IMR-90 (cell line): ENCODE data around the gene CDS2. TPM values are rescaled to one million over a fixed set of nuclear protein-coding genes. Genes with fewer than 3 reads are reported as not detected.

ENCODE experiments used
- ATAC-seq: fragments of 200-7000 bp; cut with Tn5 transposase; 2 replicates; pipeline ENCODE4 v1.9.1; 2020; ENCODE audit warnings: low read depth, mild to moderate bottlenecking, moderate library complexity
- BruUV-seq: library from RNA; stranded (reverse); fragments of 400-500 nt; replicated peaks from 2 replicates; lab custom pipeline; 2021; lab: Mats Ljungman, UMichigan
- CTCF ChIA-PET: fragments of 300-600 bp; formaldehyde crosslinking; extraction: SDS; loops from one replicate; lab custom pipeline; 2021; ENCODE audit warnings: antibody characterized with exemption; lab: Yijun Ruan, JAX
- POLR2A ChIA-PET: fragments of 300-600 bp; sonication (Branson Sonifier 250); formaldehyde crosslinking; loops from one replicate; lab custom pipeline; 2022; ENCODE audit warnings: antibody characterized with exemption; ENCODE audit not compliant: unreplicated experiment; lab: Charles Lee
- DNase-seq: peaks from one replicate; pipeline ENCODE4 v3.0.0; 2013
- H2AFZ ChIP-seq: replicated peaks from 2 replicates; pipeline ENCODE3; 2013; ENCODE audit warnings: low read length, mild to moderate bottlenecking; ENCODE audit not compliant: poor library complexity
- H2AK5ac ChIP-seq: 2 replicates; pipeline ENCODE4 v1.6.1; 2013; ENCODE audit warnings: low read depth, low read length, inconsistent platforms
- H2AK9ac ChIP-seq: replicated peaks from 2 replicates; pipeline ENCODE3; 2013; ENCODE audit warnings: mild to moderate bottlenecking, low read depth, low read length, moderate library complexity; ENCODE audit not compliant: poor library complexity
- H2BK120ac ChIP-seq: 2 replicates; pipeline ENCODE4 v1.6.1; 2013; ENCODE audit warnings: low read depth, low read length, inconsistent platforms
- H2BK15ac ChIP-seq: 3 replicates; pipeline ENCODE4 v1.6.1; 2013; ENCODE audit warnings: low read depth, low read length, inconsistent platforms
- H2BK20ac ChIP-seq: 2 replicates; pipeline ENCODE4 v1.6.1; 2013; ENCODE audit warnings: low read depth, mild to moderate bottlenecking, inconsistent platforms, low read length, moderate library complexity
- H2BK5ac ChIP-seq: 2 replicates; pipeline ENCODE4 v1.6.1; 2013; ENCODE audit warnings: mild to moderate bottlenecking, low read depth, low read length, inconsistent platforms; ENCODE audit not compliant: poor library complexity, severe bottlenecking
- H3K14ac ChIP-seq: replicated peaks from 2 replicates; pipeline ENCODE4 v1.6.1; 2013; ENCODE audit warnings: low read depth, low read length, inconsistent platforms
- H3K18ac ChIP-seq: 2 replicates; pipeline ENCODE4 v1.6.1; 2013; ENCODE audit warnings: low read depth, low read length, control low read depth
- H3K23ac ChIP-seq: 2 replicates; pipeline ENCODE4 v1.6.1; 2013; ENCODE audit warnings: low read depth, low read length, inconsistent platforms
- H3K27ac ChIP-seq: 2 replicates; pipeline ENCODE4 v1.5.1; 2013; ENCODE audit warnings: mild to moderate bottlenecking, control low read depth, low read length; ENCODE audit not compliant: insufficient read depth
- H3K27me3 ChIP-seq: 2 replicates; pipeline ENCODE4 v1.6.1; 2013; ENCODE audit warnings: low read length; ENCODE audit not compliant: control insufficient read depth, insufficient read depth
- H3K36me3 ChIP-seq: 2 replicates; pipeline ENCODE4 v1.6.1; 2013; ENCODE audit warnings: low read length, mixed read lengths; ENCODE audit not compliant: control insufficient read depth, insufficient read depth
- H3K4ac ChIP-seq: 2 replicates; pipeline ENCODE4 v1.6.1; 2013; ENCODE audit warnings: low read depth, low read length, inconsistent platforms
- H3K4me1 ChIP-seq: 2 replicates; pipeline ENCODE4 v1.6.1; 2013; ENCODE audit warnings: low read length, mixed read lengths; ENCODE audit not compliant: control insufficient read depth, insufficient read depth
- H3K4me2 ChIP-seq: 2 replicates; pipeline ENCODE4 v1.6.1; 2013; ENCODE audit warnings: low read depth, mild to moderate bottlenecking, control low read depth, low read length, moderate library complexity
- H3K4me3 ChIP-seq: 2 replicates; pipeline ENCODE4 v1.5.1; 2013; ENCODE audit warnings: low read depth, mild to moderate bottlenecking, control low read depth, low read length, moderate library complexity; ENCODE audit not compliant: insufficient read depth
- H3K56ac ChIP-seq: 2 replicates; pipeline ENCODE4 v1.6.1; 2013; ENCODE audit warnings: low read length, inconsistent platforms; ENCODE audit not compliant: insufficient read depth; ENCODE audit errors: extremely low read depth
- H3K79me1 ChIP-seq, 2 experiments: 2 replicates each; pipeline ENCODE4 v1.6.1; 2013; ENCODE audit warnings: low read length in 2 of 2, inconsistent platforms in 1 of 2, low read depth in 1 of 2
- H3K9ac ChIP-seq: 2 replicates; pipeline ENCODE4 v1.6.1; 2013; ENCODE audit warnings: low read depth, low read length, control low read depth
- H3K9me1 ChIP-seq: 2 replicates; pipeline ENCODE4 v1.6.1; 2013; ENCODE audit warnings: low read length, inconsistent platforms; ENCODE audit not compliant: insufficient read depth
- H3K9me3 ChIP-seq: 2 replicates; pipeline ENCODE4 v1.6.1; 2013; ENCODE audit warnings: low read length; ENCODE audit not compliant: control insufficient read depth, insufficient read depth
- H4K20me1 ChIP-seq: 2 replicates; pipeline ENCODE4 v1.6.1; 2013; ENCODE audit warnings: low read length, inconsistent platforms; ENCODE audit not compliant: insufficient read depth
- H4K5ac ChIP-seq: 2 replicates; pipeline ENCODE4 v1.6.1; 2013; ENCODE audit warnings: mild to moderate bottlenecking, low read depth, low read length, control low read depth
- H4K8ac ChIP-seq, 2 experiments: 2 replicates each; pipeline ENCODE4 v1.6.1; 2013; ENCODE audit warnings: low read depth in 2 of 2, low read length in 2 of 2, control low read depth in 1 of 2, inconsistent platforms in 1 of 2
- H4K91ac ChIP-seq: 2 replicates; pipeline ENCODE4 v1.6.1; 2013; ENCODE audit warnings: low read depth, low read length, inconsistent platforms; ENCODE audit not compliant: insufficient read depth
- CEBPB ChIP-seq: IDR thresholded peaks from 2 replicates; pipeline ENCODE4 v1.6.1; 2012; ENCODE audit warnings: low read depth, low read length, improper control_type of control experiment
- MXI1 ChIP-seq: IDR thresholded peaks from 2 replicates; pipeline ENCODE4 v1.6.1; 2012; ENCODE audit warnings: low read depth, mild to moderate bottlenecking, low read length, moderate library complexity, borderline replicate concordance
- WGBS, 2 experiments: methylation state at CpG; one replicate each; pipeline versions ENCODE4 v1.1.5 to v1.1.7; 2013; ENCODE audit warnings: missing lambda C conversion rate in 2 of 2; ENCODE audit not compliant: insufficient read length in 1 of 2; ENCODE audit errors: extremely low coverage in 2 of 2; 5-methylcytosine and 5-hydroxymethylcytosine counted together
- dilution Hi-C: fragments of 300-500 bp; cut with HindIII; formaldehyde crosslinking; loops from one replicate; pipeline ENCODE4 v1.14.3; 2018; ENCODE audit warnings: low sequenced_read_pairs; ENCODE audit not compliant: unreplicated experiment
- in situ Hi-C: fragments of 300-500 bp; cut with MboI; formaldehyde crosslinking; loops from 3 replicates; pipeline ENCODE4 v1.14.3; 2019; ENCODE audit warnings: low sequenced_read_pairs, inconsistent platforms, mixed read lengths
- intact Hi-C: fragments of 100-400 bp; cut with micrococcal nuclease; formaldehyde crosslinking; loops from 2 replicates; pipeline ENCODE4 v1.10.0; 2022
- polyA plus RNA-seq, 3 experiments: library from polyadenylated mRNA; depleted of rRNA; stranded (reverse); fragments of >200 nt; gene quantifications; 2 replicates each; pipeline ENCODE4 v1.2.3, GENCODE V29; 2012; ENCODE audit warnings: low replicate concordance in 1 of 3
- total RNA-seq: library from RNA; depleted of rRNA; stranded (reverse); fragments of >200 nt; gene quantifications from 2 replicates; pipeline ENCODE4 v1.2.3, GENCODE V29; 2012
- TF ChIP-seq, protein P1 (sequence below): fragments of 150-350 bp; IDR thresholded peaks from 2 replicates; pipeline ENCODE4 v1.6.1; 2017; ENCODE audit warnings: mild to moderate bottlenecking, antibody characterized with exemption, low read length, low read depth

Gene CDS2
- total and polyA plus RNA-seq, 2 of the 4 experiments (the other 2 are of a cell fraction), result 17.0 to 47.1 TPM

DNA sequence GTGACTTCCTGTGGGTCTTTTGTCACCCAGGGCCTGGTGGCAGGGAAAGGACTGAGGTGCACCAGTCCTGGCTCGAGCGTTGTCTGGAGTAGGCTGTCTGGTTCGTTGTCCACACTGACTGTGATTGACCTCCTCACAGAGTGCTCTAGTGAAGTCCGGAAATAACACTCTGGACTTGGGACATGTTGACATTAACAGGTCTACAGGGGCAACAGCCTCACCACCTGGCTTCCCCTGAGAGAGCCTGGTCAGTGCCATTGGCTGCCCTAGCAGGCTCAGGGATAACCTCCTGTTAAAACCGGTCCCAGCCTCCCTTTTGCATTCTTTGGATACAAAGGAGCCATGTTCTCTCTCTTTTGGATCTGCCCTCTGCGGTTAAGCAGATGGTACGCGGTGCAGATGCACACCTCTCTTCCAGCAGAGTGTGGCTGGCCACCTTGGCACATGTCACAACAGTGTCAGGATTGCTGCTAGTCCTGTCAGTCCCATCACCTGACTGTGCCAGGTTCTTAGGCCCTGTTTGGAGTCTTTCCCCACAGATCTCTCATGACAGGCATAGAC, 46.2 kb downstream of the CDS2 start:
- H2AK9ac ChIP-seq, result no peak overlapping the region
- H3K56ac ChIP-seq, result no peak overlapping the region
- ChIA-PET POLR2A (no interaction called here), CTCF (no interaction called here)
- H2AFZ ChIP-seq, result no peak overlapping the region
- no peaks in the 10 kb centered on the region for H3K9me3 ChIP-seq
- H3K4me3 ChIP-seq, result no peak overlapping the region
- H2BK5ac ChIP-seq, result no peak overlapping the region
- H3K27me3 ChIP-seq, result no peaks in the 10 kb centered on the region
- TF ChIP-seq, protein P1, sequence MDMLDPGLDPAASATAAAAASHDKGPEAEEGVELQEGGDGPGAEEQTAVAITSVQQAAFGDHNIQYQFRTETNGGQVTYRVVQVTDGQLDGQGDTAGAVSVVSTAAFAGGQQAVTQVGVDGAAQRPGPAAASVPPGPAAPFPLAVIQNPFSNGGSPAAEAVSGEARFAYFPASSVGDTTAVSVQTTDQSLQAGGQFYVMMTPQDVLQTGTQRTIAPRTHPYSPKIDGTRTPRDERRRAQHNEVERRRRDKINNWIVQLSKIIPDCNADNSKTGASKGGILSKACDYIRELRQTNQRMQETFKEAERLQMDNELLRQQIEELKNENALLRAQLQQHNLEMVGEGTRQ, result no peak
- TF ChIP-seq MXI1 (no peak), CEBPB (no peak)
- intact Hi-C loops (no loop called here), in situ Hi-C loops (no loop called here), dilution Hi-C loops (no loop called here)
- ATAC-seq (no peak), DNase-seq (no peak)
- 96% methylated on average over 4 of the region's 8 CpGs; no CpG with 5 or more reads in 1 of the 2 experiments for WGBS, 2 experiments
- H3K79me1 ChIP-seq, result peaks cover 41 to 77% of the 10 kb centered on the region in 2 experiments
- H3K14ac ChIP-seq, result no peak overlapping the region
- no peak overlapping the region for H2AK5ac ChIP-seq
- H3K9me1 ChIP-seq, result peaks cover 34% of the 10 kb centered on the region
- no peak overlapping the region for H3K9ac ChIP-seq
- H4K20me1 ChIP-seq, result peaks cover 36% of the 10 kb centered on the region
- peak overlapping the region; percentile 21; the same call in 1 of the 2 replicates for H3K4ac ChIP-seq
- no peak overlapping the region for H2BK20ac ChIP-seq
- no TSS peak for BruUV-seq
- no peak overlapping the region for H4K5ac ChIP-seq
- no peak overlapping the region for H3K4me2 ChIP-seq
- peaks cover 17% of the 10 kb centered on the region for H3K36me3 ChIP-seq
- H3K23ac ChIP-seq, result no peak overlapping the region
- H2BK120ac ChIP-seq, result no peak overlapping the region
- no peak overlapping the region for H3K18ac ChIP-seq
- no peak overlapping the region for H4K8ac ChIP-seq
- H3K4me1 ChIP-seq, result peaks cover 11% of the 10 kb centered on the region
- no peak overlapping the region for H3K27ac ChIP-seq
- no peak overlapping the region for H2BK15ac ChIP-seq
- no peak overlapping the region for H4K91ac ChIP-seq
